Fibroblast of pulmonary artery (primary cell): ENCODE data around the gene THG1L.

Source experiments
- DNase-seq: peaks from one replicate; pipeline ENCODE4 v3.0.0-alpha.2; 2010; ENCODE audit warnings: low read depth
- H3K4me3 ChIP-seq: replicated peaks from 2 replicates; pipeline ENCODE4 v1.5.1; 2011; ENCODE audit warnings: low read depth, mild to moderate bottlenecking, control low read depth, low read length, moderate library complexity
- TF ChIP-seq, protein P1 (sequence below): IDR thresholded peaks from 2 replicates; pipeline ENCODE4 v1.5.1; 2011; ENCODE audit warnings: mild to moderate bottlenecking, control low read depth, low read length, inconsistent platforms; ENCODE audit errors: missing control alignments

The THG1L gene

GRCh38 chr5:157748760-157749461 is 17.7 kb downstream of the THG1L start:
- TF ChIP-seq, protein P1, sequence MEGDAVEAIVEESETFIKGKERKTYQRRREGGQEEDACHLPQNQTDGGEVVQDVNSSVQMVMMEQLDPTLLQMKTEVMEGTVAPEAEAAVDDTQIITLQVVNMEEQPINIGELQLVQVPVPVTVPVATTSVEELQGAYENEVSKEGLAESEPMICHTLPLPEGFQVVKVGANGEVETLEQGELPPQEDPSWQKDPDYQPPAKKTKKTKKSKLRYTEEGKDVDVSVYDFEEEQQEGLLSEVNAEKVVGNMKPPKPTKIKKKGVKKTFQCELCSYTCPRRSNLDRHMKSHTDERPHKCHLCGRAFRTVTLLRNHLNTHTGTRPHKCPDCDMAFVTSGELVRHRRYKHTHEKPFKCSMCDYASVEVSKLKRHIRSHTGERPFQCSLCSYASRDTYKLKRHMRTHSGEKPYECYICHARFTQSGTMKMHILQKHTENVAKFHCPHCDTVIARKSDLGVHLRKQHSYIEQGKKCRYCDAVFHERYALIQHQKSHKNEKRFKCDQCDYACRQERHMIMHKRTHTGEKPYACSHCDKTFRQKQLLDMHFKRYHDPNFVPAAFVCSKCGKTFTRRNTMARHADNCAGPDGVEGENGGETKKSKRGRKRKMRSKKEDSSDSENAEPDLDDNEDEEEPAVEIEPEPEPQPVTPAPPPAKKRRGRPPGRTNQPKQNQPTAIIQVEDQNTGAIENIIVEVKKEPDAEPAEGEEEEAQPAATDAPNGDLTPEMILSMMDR = peak; percentile 19
- H3K4me3 ChIP-seq = no peak overlapping the region
- DNase-seq = peak; percentile 92

DNA sequence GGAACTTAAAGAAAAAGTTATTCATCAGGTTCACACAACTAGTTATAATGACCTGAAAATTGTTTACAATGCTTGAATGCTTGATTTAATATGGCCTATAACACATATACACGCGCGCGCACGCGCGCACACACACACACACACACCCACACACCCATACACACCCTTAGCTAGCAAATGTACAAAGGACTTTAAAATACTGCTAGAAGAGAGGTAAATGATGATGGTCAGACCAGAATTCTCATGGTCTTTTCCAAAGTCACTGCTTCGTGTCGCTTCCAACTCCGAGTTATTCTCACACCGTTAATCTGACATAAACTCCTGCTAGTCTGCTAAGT is 18.2 kb downstream of the THG1L start:
- no peak overlapping the region for H3K4me3 ChIP-seq
- no peak for DNase-seq
- TF ChIP-seq, protein P1 = no peak

- TF ChIP-seq, protein P1 = no peak
- no peak overlapping the region for H3K4me3 ChIP-seq
- peak; percentile 55 for DNase-seq
These were observed 19.1 kb downstream of the THG1L start for GRCh38 chr5:157750320-157750719.

GRCh38 chr5:157756122-157756521 is 24.9 kb downstream of the THG1L start:
- H3K4me3 ChIP-seq = no peak overlapping the region
- DNase-seq = no peak
- TF ChIP-seq, protein P1 = no peak

DNA sequence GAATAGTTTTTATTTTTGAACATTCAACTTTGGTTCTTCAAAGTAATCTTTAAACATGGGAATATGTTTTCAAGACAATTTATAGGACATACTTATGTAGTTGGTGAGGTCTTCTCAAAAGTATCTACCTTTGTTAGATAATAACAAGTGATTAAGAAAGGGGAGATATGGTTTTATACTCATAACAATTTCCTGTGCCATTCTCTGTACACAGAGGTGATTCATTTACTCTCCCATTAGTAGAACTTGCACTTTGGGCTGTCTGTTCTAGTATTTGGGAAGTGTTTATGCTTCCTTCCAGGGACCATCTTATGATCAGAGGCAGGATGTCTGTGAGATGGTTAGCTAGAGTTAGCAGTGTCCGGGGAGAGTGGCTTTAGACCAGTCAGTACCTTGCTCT is 27.5 kb downstream of the THG1L start:
- no peak overlapping the region for H3K4me3 ChIP-seq
- TF ChIP-seq, protein P1 = no peak
- DNase-seq = no peak

DNA sequence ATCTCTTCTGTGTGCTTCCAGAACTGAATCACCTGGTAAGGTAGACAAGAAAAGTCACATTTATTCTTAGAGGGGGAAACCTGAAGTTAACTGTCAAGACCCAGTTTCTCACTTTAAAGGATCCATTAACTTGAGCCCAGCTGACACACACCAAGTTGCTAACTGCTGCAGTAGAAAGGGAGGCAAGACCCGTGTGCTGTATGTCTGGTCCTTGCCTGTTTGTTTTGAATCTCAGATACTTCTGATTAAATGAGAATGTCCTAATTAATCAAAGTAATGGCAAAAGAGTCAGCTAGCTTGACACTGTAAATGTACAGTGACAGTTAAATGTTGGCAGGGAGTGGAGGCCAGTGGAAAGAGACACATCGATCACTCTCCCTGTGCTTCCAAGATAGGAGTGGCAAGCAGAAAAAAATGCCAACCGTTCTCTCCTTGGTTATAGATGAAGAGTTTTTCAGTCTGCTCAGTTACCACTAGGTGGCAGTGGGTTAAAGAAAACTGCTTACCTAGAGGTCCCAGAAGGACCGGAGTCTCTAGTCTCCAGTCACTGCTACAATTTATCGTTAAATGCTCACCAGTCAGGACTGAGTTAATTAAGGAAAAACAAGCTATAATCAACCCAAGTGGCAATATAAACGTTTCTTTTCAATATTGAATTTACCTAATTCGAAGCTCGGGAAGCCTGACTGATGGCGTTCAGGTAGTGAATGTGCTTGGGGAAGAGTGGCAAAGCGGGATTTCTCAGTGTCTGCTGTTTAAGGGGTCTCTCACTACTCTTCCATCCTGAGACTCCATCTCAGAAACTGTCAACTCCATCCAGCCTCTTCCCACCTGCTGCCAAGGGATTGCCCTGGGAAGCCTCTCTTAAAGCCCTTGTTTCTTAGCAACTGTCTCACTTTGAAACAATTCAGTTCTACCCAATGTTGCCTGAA is 30.7 kb downstream of the THG1L start:
- DNase-seq = peak; percentile 83
- H3K4me3 ChIP-seq = no peak overlapping the region
- TF ChIP-seq, protein P1 = peak; percentile 83
